Esophagus muscularis mucosa (tissue), 4 donors: ENCODE data around the gene METTL9.
"Not testable (repeated sequence)": the region's sequence is repeated elsewhere in the genome, so short reads cannot be mapped to it uniquely, and the experiment has no call there.

Experiments
- EP300 ChIP-seq: sonication (generic); formaldehyde crosslinking; IDR thresholded peaks from one replicate; pipeline ENCODE4 v1.6.1; 2017; ENCODE audit warnings: antibody characterized with exemption
- POLR2A ChIP-seq: fragments of 450-650 bp; IDR thresholded peaks from one replicate; pipeline ENCODE4 v1.6.1; 2017; ENCODE audit warnings: antibody characterized with exemption, moderate library complexity, mild to moderate bottlenecking, low read depth
- POLR2AphosphoS5 ChIP-seq, 2 donors: sonication (generic); formaldehyde crosslinking; IDR thresholded peaks; one replicate each; pipeline ENCODE4 v1.6.1; 2017; ENCODE audit warnings: antibody characterized with exemption in 2 of 2
- TF ChIP-seq, protein P1 (sequence below), 3 experiments: fragments of 200-600 bp in 2 of 3; fragments of 450-650 bp in 1 of 3; sonication (generic) in 2 of 3; IDR thresholded peaks; one replicate each; pipeline ENCODE4 v1.5.1; 2017 to 2019; ENCODE audit warnings: antibody characterized with exemption in 3 of 3, mild to moderate bottlenecking in 2 of 3, moderate library complexity in 1 of 3

DNA sequence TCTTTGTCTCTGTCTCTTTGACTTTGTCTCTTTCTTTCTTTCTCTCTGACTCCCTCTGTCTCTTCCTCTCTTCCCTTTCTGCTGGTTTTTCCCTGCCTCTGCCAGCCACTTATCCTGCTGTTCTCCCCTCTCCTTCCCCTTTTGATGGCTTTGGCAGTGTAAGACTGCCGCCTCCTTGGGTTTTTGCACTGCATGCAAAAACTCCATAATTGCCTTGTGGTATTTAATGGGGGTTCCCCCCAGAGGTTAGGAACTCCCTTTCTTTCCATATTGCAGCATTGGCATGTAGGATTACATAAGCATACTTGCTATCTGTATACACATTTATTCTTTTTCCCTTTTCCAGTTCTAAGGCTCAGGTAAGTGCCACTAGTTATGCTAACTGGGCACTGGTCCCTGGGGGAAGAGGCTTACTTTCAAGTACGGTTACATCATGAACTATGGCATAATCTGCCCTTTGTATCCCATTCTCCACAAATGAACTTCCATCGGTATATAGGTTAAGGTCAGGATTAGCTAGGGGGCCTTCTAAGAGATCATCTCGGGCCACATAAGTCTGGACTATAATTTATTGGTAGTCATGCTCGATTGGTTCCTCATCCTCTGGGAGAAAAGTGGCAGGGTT is 32.7 kb downstream of the METTL9 start:
- TF ChIP-seq, protein P1, sequence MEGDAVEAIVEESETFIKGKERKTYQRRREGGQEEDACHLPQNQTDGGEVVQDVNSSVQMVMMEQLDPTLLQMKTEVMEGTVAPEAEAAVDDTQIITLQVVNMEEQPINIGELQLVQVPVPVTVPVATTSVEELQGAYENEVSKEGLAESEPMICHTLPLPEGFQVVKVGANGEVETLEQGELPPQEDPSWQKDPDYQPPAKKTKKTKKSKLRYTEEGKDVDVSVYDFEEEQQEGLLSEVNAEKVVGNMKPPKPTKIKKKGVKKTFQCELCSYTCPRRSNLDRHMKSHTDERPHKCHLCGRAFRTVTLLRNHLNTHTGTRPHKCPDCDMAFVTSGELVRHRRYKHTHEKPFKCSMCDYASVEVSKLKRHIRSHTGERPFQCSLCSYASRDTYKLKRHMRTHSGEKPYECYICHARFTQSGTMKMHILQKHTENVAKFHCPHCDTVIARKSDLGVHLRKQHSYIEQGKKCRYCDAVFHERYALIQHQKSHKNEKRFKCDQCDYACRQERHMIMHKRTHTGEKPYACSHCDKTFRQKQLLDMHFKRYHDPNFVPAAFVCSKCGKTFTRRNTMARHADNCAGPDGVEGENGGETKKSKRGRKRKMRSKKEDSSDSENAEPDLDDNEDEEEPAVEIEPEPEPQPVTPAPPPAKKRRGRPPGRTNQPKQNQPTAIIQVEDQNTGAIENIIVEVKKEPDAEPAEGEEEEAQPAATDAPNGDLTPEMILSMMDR (IDR thresholded peaks at IDR 0.05), result not testable (repeated sequence)
- TF ChIP-seq POLR2AphosphoS5 (IDR thresholded peaks at IDR 0.05); POLR2A; EP300: not testable (repeated sequence)
